Keratinocyte (primary cell): ENCODE results near the gene GNB1L. TPM values are rescaled to one million over a fixed set of nuclear protein-coding genes. Genes with fewer than 3 reads are reported as not detected.

Source experiments
- DNase-seq: peaks from one replicate; pipeline ENCODE4 v3.0.0-alpha.2; 2011; ENCODE audit warnings: low read depth, missing footprints, low spot score
- FAIRE-seq: peaks from 2 replicates; lab custom pipeline; 2011; peaks lifted over from hg19 to GRCh38; lab: Jason Lieb, UNC
- H2AFZ ChIP-seq: 2 replicates; pipeline ENCODE4 v1.6.0; 2012; ENCODE audit warnings: low read length, control low read depth, inconsistent platforms; ENCODE audit not compliant: control insufficient read depth
- H3K27ac ChIP-seq: 2 replicates; pipeline ENCODE4 v1.5.1; 2011; ENCODE audit warnings: low read length; ENCODE audit not compliant: control insufficient read depth, insufficient read depth
- H3K27me3 ChIP-seq: 3 replicates; pipeline ENCODE4 v1.6.0; 2011; ENCODE audit warnings: low read length; ENCODE audit not compliant: control insufficient read depth, insufficient read depth; ENCODE audit errors: extremely low read depth
- H3K36me3 ChIP-seq, 2 experiments: 2 replicates in 1 of 2; 3 replicates in 1 of 2; pipeline ENCODE4 v1.5.1; 2011; ENCODE audit warnings: low read length in 2 of 2, mild to moderate bottlenecking in 1 of 2; ENCODE audit not compliant: control insufficient read depth in 2 of 2, insufficient read depth in 2 of 2; ENCODE audit errors: extremely low read depth in 1 of 2
- H3K4me1 ChIP-seq: 3 replicates; pipeline ENCODE4 v1.5.1; 2011; ENCODE audit warnings: low read length; ENCODE audit not compliant: control insufficient read depth, insufficient read depth; ENCODE audit errors: extremely low read depth
- H3K4me2 ChIP-seq: 3 replicates; pipeline ENCODE4 v1.6.0; 2011; ENCODE audit warnings: low read depth, low read length; ENCODE audit not compliant: control insufficient read depth, insufficient read depth; ENCODE audit errors: extremely low read depth
- H3K4me3 ChIP-seq, 3 experiments: fragments of 200-600 bp in 1 of 3; sonication (generic) in 1 of 3; 2 replicates in 2 of 3; 3 replicates in 1 of 3; pipeline ENCODE4 v1.5.1; 2011 to 2016; ENCODE audit warnings: low read length in 3 of 3, mild to moderate bottlenecking in 3 of 3, control low read depth in 2 of 3, inconsistent platforms in 1 of 3, low read depth in 1 of 3, mixed read lengths in 1 of 3, mixed run types in 1 of 3, moderate library complexity in 1 of 3; ENCODE audit not compliant: control insufficient read depth in 2 of 3, insufficient read depth in 2 of 3; ENCODE audit errors: extremely low read depth in 1 of 3
- H3K79me2 ChIP-seq: 2 replicates; pipeline ENCODE4 v1.6.0; 2012; ENCODE audit warnings: low read length; ENCODE audit not compliant: control insufficient read depth, insufficient read depth
- H3K9ac ChIP-seq: 3 replicates; pipeline ENCODE4 v1.6.0; 2011; ENCODE audit warnings: low read length; ENCODE audit not compliant: control insufficient read depth, insufficient read depth; ENCODE audit errors: extremely low read depth
- H3K9me1 ChIP-seq: 3 replicates; pipeline ENCODE4 v1.6.0; 2011; ENCODE audit warnings: low read length; ENCODE audit not compliant: control insufficient read depth, insufficient read depth; ENCODE audit errors: extremely low read depth
- H3K9me3 ChIP-seq: 2 replicates; pipeline ENCODE4 v1.5.1; 2012; ENCODE audit warnings: low read depth, low read length; ENCODE audit not compliant: control insufficient read depth
- H4K20me1 ChIP-seq: 3 replicates; pipeline ENCODE4 v1.6.0; 2011; ENCODE audit warnings: low read length; ENCODE audit not compliant: control insufficient read depth, insufficient read depth; ENCODE audit errors: extremely low read depth
- CTCF ChIP-seq, 3 experiments: IDR thresholded peaks in 1 of 3; conservative IDR thresholded peaks in 1 of 3; optimal IDR thresholded peaks in 1 of 3; 2 replicates in 2 of 3; 3 replicates in 1 of 3; pipeline versions ENCODE3 to v1.5.1; 2011; ENCODE audit warnings: low read length in 3 of 3, mild to moderate bottlenecking in 3 of 3, moderate library complexity in 2 of 3, control low read depth in 1 of 3, inconsistent platforms in 1 of 3; ENCODE audit not compliant: insufficient read depth in 2 of 3; ENCODE audit errors: extremely low read depth in 1 of 3
- EZH2 ChIP-seq: IDR thresholded peaks from one replicate; pipeline ENCODE4 v1.6.1; 2012; ENCODE audit warnings: inconsistent platforms, mild to moderate bottlenecking, low read length, moderate library complexity
- dilution Hi-C: fragments of 300-500 bp; cut with MboI; formaldehyde crosslinking; loops from one replicate; pipeline ENCODE4 v1.7.0; 2020; ENCODE audit warnings: low sequenced_read_pairs; ENCODE audit not compliant: extremely low pct_ligation_motif_present
- polyA plus RNA-seq, 5 experiments: library from polyadenylated mRNA; depleted of rRNA in 3 of 5; stranded (reverse) in 3 of 5; stranded (forward) in 1 of 5; unstranded in 1 of 5; fragments of >200 nt; gene quantifications; 1 replicate in 1 of 5; 2 replicates in 3 of 5; 3 replicates in 1 of 5; pipeline versions ENCODE4 v1.2.1 to v1.2.3, GENCODE V29; 2011 to 2012; ENCODE audit warnings: missing spikeins in 2 of 5, low read depth in 1 of 5, low replicate concordance in 1 of 5

The GNB1L gene
- polyA plus RNA-seq, 1 donor (not counting 4 experiments of a cell fraction or from before 2014, with no cell fraction given): 2.0 TPM

- Histone ChIP-seq H3K4me1 (peaks cover 11% of the 10 kb centered on the region), H3K79me2 (no peaks in the 10 kb centered on the region), H3K27me3 (no peaks in the 10 kb centered on the region), H2AFZ (no peak overlapping the region), H3K27ac (no peak overlapping the region), H3K4me3 (no peak overlapping the region), H3K9me1 (no peaks in the 10 kb centered on the region), H3K4me2 (no peak overlapping the region), H3K9ac (no peak overlapping the region), H4K20me1 (no peaks in the 10 kb centered on the region), H3K9me3 (no peaks in the 10 kb centered on the region), H3K36me3 (peaks cover 0 to 1% of the 10 kb centered on the region in 2 experiments)
- no peak for FAIRE-seq
- no peak for DNase-seq
- dilution Hi-C loops: no loop called here
- TF ChIP-seq CTCF (optimal IDR thresholded peaks at IDR 0.05 in 1 of 3, IDR thresholded peaks at IDR 0.05 in 1 of 3, conservative IDR thresholded peaks at IDR 0.05 in 1 of 3; ENCODE audit: extremely low read depth in 1 of 3, insufficient read depth in 2 of 3, low read length in 3 of 3): peak in 1 of 3 experiments; percentile 12
- TF ChIP-seq EZH2: no peak
These were observed 42.1 kb upstream of the GNB1L start for GRCh38 chr22:19896665-19897355.

- dilution Hi-C loops: no loop called here
- H3K4me2 ChIP-seq: no peak overlapping the region
- H3K4me3 ChIP-seq: no peak overlapping the region
- DNase-seq (no peak), FAIRE-seq (no peak)
- H3K27ac ChIP-seq: no peak overlapping the region
- no peaks in the 10 kb centered on the region for H3K9me3 ChIP-seq
- no peak overlapping the region for H2AFZ ChIP-seq
- no peaks in the 10 kb centered on the region for H3K27me3 ChIP-seq
- H4K20me1 ChIP-seq: no peaks in the 10 kb centered on the region
- no peak overlapping the region for H3K9ac ChIP-seq
- no peaks in the 10 kb centered on the region for H3K79me2 ChIP-seq
- H3K9me1 ChIP-seq: no peaks in the 10 kb centered on the region
- peaks cover 0 to 1% of the 10 kb centered on the region in 2 experiments for H3K36me3 ChIP-seq
- TF ChIP-seq CTCF (optimal IDR thresholded peaks at IDR 0.05 in 1 of 3, IDR thresholded peaks at IDR 0.05 in 1 of 3, conservative IDR thresholded peaks at IDR 0.05 in 1 of 3; ENCODE audit: extremely low read depth in 1 of 3, insufficient read depth in 2 of 3, low read length in 3 of 3) (no peak), EZH2 (no peak)
- H3K4me1 ChIP-seq: peaks cover 25% of the 10 kb centered on the region
These were observed 40.6 kb upstream of the GNB1L start for GRCh38 chr22:19895160-19895849.
